GM23338 (cell line): ENCODE data around the gene MEGF9. TPM values are rescaled to one million over a fixed set of nuclear protein-coding genes. Genes with fewer than 3 reads are reported as not detected.

Experiments
- ATAC-seq: fragments of 200-7000 bp; cut with Tn5 transposase; 3 replicates; pipeline ENCODE4 v1.9.1; 2020
- DNase-seq: peaks from one replicate; pipeline ENCODE4 v3.0.0-alpha.2; 2015; ENCODE audit warnings: low spot score
- H2AFZ ChIP-seq: fragments of 200-600 bp; sonication (generic); 2 replicates; pipeline ENCODE4 v1.8.0; 2016; ENCODE audit warnings: antibody characterized with exemption, mild to moderate bottlenecking, moderate library complexity
- H3F3A ChIP-seq: fragments of 200-600 bp; sonication (generic); replicated peaks from 2 replicates; pipeline ENCODE4 v1.8.0; 2017; ENCODE audit warnings: antibody characterized with exemption, mixed run types, low read depth
- H3K27ac ChIP-seq: fragments of 200-600 bp; sonication (generic); 2 replicates; pipeline ENCODE4 v1.6.1; 2016; ENCODE audit warnings: low read depth
- H3K27me3 ChIP-seq: fragments of 200-600 bp; sonication (generic); 2 replicates; pipeline ENCODE4 v1.8.0; 2016; ENCODE audit warnings: mild to moderate bottlenecking, mixed run types, moderate library complexity; ENCODE audit not compliant: insufficient read depth
- H3K36me3 ChIP-seq: fragments of 200-600 bp; sonication (generic); 2 replicates; pipeline ENCODE4 v1.8.0; 2016; ENCODE audit warnings: mild to moderate bottlenecking; ENCODE audit not compliant: insufficient read depth
- H3K4me1 ChIP-seq: fragments of 200-600 bp; sonication (generic); 2 replicates; pipeline ENCODE4 v1.8.0; 2016; ENCODE audit warnings: mild to moderate bottlenecking, moderate library complexity; ENCODE audit not compliant: insufficient read depth
- H3K4me2 ChIP-seq: fragments of 200-600 bp; sonication (generic); 2 replicates; pipeline ENCODE4 v1.7.1; 2017; ENCODE audit warnings: mixed run types
- H3K4me3 ChIP-seq: fragments of 200-600 bp; sonication (generic); 2 replicates; pipeline ENCODE4 v1.6.1; 2016; ENCODE audit warnings: mixed run types
- H3K79me2 ChIP-seq: fragments of 200-600 bp; sonication (generic); replicated peaks from 2 replicates; pipeline ENCODE4 v1.8.0; 2017; ENCODE audit warnings: mild to moderate bottlenecking; ENCODE audit not compliant: insufficient read depth
- H3K9me2 ChIP-seq: fragments of 200-600 bp; sonication (generic); 2 replicates; pipeline ENCODE4 v1.8.0; 2017; ENCODE audit not compliant: insufficient read depth
- H4K20me1 ChIP-seq: fragments of 200-600 bp; sonication (generic); replicated peaks from 2 replicates; pipeline ENCODE4 v1.8.0; 2017; ENCODE audit warnings: mild to moderate bottlenecking; ENCODE audit not compliant: insufficient read depth
- H3K27ac Mint-ChIP-seq: 2 replicates; pipeline ENCODE4 v1.8.0; 2020; ENCODE audit warnings: inconsistent platforms, mild to moderate bottlenecking, moderate library complexity, mixed read lengths
- H3K27me3 Mint-ChIP-seq: 3 replicates; pipeline ENCODE4 v1.8.0; 2022; ENCODE audit warnings: low read depth, mild to moderate bottlenecking, moderate library complexity, mixed read lengths, inconsistent platforms; ENCODE audit not compliant: insufficient read depth, poor library complexity
- H3K36me3 Mint-ChIP-seq: 3 replicates; pipeline ENCODE4 v1.8.0; 2021; ENCODE audit warnings: low read depth, mild to moderate bottlenecking, inconsistent platforms, moderate library complexity, mixed read lengths
- H3K4me1 Mint-ChIP-seq: 3 replicates; pipeline ENCODE4 v1.8.0; 2020; ENCODE audit warnings: mild to moderate bottlenecking, inconsistent platforms, mixed read lengths
- H3K4me3 Mint-ChIP-seq: 3 replicates; pipeline ENCODE4 v1.8.0; 2021; ENCODE audit warnings: moderate library complexity, mild to moderate bottlenecking, inconsistent platforms, mixed read lengths
- H3K9me3 Mint-ChIP-seq: 3 replicates; pipeline ENCODE4 v1.8.0; 2020; ENCODE audit warnings: moderate library complexity, mild to moderate bottlenecking, inconsistent platforms, mixed read lengths
- JUNB ChIP-seq: IDR thresholded peaks from one replicate; pipeline ENCODE4 v1.6.1; 2016; ENCODE audit warnings: antibody characterized with exemption; ENCODE audit not compliant: unreplicated experiment
- NANOG ChIP-seq: IDR thresholded peaks from 2 replicates; pipeline ENCODE4 v1.6.1; 2016; ENCODE audit warnings: antibody characterized with exemption, borderline replicate concordance
- POLR2AphosphoS5 ChIP-seq: IDR thresholded peaks from 2 replicates; pipeline ENCODE4 v1.6.1; 2016; ENCODE audit warnings: antibody characterized with exemption, low read depth
- ZNF114 ChIP-seq: fragments of 250-450 bp; sonication (Bioruptor Pico); IDR thresholded peaks from 2 replicates; pipeline ENCODE4 v1.5.0; 2020; ENCODE audit warnings: mild to moderate bottlenecking, moderate library complexity
- polyA plus RNA-seq: library from polyadenylated mRNA; unstranded; fragments of >200 nt; fragmentation: Nextera tagmentation; extraction: Ambion mirVana; gene quantifications from 2 replicates; pipeline ENCODE4 v1.2.1, GENCODE V29; 2016
- total RNA-seq: library from RNA; depleted of rRNA; stranded (reverse); fragments of >200 nt; shearing (Covaris generic); gene quantifications from 2 replicates; pipeline ENCODE4 v1.2.3, GENCODE V29; 2014
- TF ChIP-seq, protein P1 (sequence below): fragments of 250-450 bp; sonication (Bioruptor Pico); IDR thresholded peaks from 2 replicates; pipeline ENCODE4 v1.5.0; 2020; ENCODE audit warnings: mild to moderate bottlenecking, moderate library complexity

The MEGF9 gene
- total and polyA plus RNA-seq, 2 experiments from 2014 or later, result 0.87 to 1.6 TPM

DNA sequence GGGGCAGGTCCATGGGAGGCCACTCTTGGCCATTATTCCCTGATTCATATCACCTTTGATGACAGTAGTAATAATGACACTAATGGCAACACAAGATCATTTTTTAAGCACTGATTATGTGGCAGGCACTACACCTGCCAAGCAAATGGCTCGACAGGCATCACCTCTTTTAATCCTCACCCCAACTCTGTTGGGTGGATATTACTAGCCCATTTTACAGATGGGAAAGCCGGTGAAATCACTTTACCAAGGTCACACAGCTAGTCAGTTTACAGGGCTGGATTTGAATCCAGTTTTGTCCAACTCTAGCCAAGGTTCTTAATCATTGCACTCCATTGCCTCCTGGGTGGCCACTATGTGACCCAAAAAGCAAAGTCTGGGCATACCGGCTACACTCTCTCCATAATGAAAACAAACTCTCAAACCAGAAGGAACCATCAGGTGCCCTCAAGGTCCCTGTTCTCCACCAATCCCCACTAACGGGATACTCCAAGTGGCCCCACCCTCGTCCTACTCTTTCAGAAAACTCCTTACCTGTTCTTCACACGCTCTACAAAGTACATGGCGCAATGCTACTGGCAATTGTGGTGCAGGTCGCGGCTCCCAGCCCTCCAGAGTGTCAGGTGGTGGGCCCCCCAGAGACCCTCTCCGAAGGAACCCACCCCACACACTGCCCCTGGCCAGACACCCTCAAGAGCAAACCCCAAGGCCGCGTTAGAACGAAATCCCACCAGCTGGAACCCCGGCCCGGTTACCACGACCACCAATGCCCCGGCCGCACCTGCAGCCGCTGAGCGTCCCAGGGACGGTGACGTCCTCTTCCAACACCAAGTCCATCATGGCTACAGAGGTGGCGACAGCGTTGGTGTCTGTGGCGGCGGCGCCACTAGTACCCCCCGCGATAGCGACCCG is 134.9 kb downstream of the MEGF9 start:
- Histone ChIP-seq H3K4me3 (peak overlapping the region; percentile 89), H3K79me2 (peaks cover 53% of the 10 kb centered on the region), H3K27me3 (no peaks in the 10 kb centered on the region), H3K4me1 (peaks cover 10% of the 10 kb centered on the region), H3K36me3 (no peaks in the 10 kb centered on the region), H2AFZ (peak overlapping the region; percentile 44; the same call in 1 of the 2 replicates), H3K27ac (peak overlapping the region; percentile 79; the same call in 1 of the 2 replicates), H3K9me2 (no peaks in the 10 kb centered on the region), H3K4me2 (peak overlapping the region; percentile 93), H4K20me1 (peaks cover 25% of the 10 kb centered on the region), H3F3A (0 out of 2 replicates have a peak, but pooled peaks cover 3% of the 10 kb centered on the region)
- Mint-ChIP-seq H3K27ac (peak overlapping the region; percentile 97), H3K27me3 (peaks cover 6% of the 10 kb centered on the region), H3K4me1 (peaks cover 13% of the 10 kb centered on the region), H3K36me3 (peaks cover 2% of the 10 kb centered on the region; the same call in 1 of the 3 replicates), H3K4me3 (peak overlapping the region; percentile 98), H3K9me3 (no peaks in the 10 kb centered on the region)
- DNase-seq (peak; percentile 76), ATAC-seq (peak; percentile 68)
- TF ChIP-seq NANOG, result no peak
- peak; percentile 9; the same call in 1 of the 2 replicates for TF ChIP-seq POLR2AphosphoS5
- TF ChIP-seq, protein P1, sequence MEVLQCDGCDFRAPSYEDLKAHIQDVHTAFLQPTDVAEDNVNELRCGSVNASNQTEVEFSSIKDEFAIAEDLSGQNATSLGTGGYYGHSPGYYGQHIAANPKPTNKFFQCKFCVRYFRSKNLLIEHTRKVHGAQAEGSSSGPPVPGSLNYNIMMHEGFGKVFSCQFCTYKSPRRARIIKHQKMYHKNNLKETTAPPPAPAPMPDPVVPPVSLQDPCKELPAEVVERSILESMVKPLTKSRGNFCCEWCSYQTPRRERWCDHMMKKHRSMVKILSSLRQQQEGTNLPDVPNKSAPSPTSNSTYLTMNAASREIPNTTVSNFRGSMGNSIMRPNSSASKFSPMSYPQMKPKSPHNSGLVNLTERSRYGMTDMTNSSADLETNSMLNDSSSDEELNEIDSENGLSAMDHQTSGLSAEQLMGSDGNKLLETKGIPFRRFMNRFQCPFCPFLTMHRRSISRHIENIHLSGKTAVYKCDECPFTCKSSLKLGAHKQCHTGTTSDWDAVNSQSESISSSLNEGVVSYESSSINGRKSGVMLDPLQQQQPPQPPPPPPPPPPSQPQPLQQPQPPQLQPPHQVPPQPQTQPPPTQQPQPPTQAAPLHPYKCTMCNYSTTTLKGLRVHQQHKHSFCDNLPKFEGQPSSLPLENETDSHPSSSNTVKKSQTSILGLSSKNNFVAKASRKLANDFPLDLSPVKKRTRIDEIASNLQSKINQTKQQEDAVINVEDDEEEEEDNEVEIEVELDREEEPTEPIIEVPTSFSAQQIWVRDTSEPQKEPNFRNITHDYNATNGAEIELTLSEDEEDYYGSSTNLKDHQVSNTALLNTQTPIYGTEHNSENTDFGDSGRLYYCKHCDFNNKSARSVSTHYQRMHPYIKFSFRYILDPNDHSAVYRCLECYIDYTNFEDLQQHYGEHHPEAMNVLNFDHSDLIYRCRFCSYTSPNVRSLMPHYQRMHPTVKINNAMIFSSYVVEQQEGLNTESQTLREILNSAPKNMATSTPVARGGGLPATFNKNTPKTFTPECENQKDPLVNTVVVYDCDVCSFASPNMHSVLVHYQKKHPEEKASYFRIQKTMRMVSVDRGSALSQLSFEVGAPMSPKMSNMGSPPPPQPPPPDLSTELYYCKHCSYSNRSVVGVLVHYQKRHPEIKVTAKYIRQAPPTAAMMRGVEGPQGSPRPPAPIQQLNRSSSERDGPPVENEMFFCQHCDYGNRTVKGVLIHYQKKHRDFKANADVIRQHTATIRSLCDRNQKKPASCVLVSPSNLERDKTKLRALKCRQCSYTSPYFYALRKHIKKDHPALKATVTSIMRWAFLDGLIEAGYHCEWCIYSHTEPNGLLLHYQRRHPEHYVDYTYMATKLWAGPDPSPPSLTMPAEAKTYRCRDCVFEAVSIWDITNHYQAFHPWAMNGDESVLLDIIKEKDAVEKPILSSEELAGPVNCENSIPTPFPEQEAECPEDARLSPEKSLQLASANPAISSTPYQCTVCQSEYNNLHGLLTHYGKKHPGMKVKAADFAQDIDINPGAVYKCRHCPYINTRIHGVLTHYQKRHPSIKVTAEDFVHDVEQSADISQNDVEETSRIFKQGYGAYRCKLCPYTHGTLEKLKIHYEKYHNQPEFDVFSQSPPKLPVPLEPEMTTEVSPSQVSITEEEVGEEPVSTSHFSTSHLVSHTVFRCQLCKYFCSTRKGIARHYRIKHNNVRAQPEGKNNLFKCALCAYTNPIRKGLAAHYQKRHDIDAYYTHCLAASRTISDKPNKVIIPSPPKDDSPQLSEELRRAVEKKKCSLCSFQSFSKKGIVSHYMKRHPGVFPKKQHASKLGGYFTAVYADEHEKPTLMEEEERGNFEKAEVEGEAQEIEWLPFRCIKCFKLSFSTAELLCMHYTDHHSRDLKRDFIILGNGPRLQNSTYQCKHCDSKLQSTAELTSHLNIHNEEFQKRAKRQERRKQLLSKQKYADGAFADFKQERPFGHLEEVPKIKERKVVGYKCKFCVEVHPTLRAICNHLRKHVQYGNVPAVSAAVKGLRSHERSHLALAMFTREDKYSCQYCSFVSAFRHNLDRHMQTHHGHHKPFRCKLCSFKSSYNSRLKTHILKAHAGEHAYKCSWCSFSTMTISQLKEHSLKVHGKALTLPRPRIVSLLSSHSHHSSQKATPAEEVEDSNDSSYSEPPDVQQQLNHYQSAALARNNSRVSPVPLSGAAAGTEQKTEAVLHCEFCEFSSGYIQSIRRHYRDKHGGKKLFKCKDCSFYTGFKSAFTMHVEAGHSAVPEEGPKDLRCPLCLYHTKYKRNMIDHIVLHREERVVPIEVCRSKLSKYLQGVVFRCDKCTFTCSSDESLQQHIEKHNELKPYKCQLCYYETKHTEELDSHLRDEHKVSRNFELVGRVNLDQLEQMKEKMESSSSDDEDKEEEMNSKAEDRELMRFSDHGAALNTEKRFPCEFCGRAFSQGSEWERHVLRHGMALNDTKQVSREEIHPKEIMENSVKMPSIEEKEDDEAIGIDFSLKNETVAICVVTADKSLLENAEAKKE, result no peak

DNA sequence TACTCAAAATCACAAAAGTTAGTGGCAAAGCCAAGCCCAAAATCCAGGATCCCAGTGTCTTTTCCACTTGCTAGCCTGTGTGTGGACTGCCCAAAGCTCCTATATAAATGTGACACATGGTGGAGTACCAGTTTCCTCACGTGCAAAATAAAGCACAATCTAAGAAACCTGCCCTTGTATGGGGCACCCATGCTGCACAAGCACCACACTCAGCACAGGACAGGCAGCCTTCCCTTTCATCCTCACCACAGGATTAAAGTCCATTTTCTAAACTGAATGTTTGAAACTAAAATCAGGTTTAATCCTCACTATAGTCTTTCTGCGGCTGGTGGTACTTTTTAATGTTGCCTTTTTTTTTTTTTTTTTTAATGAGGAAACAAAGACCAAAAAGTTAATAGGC is 139.8 kb downstream of the MEGF9 start:
- Mint-ChIP-seq H3K4me3 (no peak overlapping the region), H3K36me3 (peaks cover 22% of the 10 kb centered on the region), H3K27ac (no peak overlapping the region), H3K27me3 (no peaks in the 10 kb centered on the region), H3K9me3 (no peaks in the 10 kb centered on the region), H3K4me1 (peaks cover 7% of the 10 kb centered on the region)
- Histone ChIP-seq H3K79me2 (peaks cover 77% of the 10 kb centered on the region), H3K36me3 (peaks cover 25% of the 10 kb centered on the region; the same call in 1 of the 2 replicates), H3K9me2 (no peaks in the 10 kb centered on the region), H3K4me3 (no peak overlapping the region), H3K4me2 (no peak overlapping the region), H4K20me1 (peaks cover 30% of the 10 kb centered on the region), H3F3A (0 out of 2 replicates have a peak, but pooled peaks cover 3% of the 10 kb centered on the region), H3K27me3 (no peaks in the 10 kb centered on the region), H3K4me1 (peaks cover 10% of the 10 kb centered on the region), H2AFZ (no peak overlapping the region), H3K27ac (no peak overlapping the region)
- ATAC-seq (no peak), DNase-seq (no peak)
- TF ChIP-seq ZNF114 (CRISPR knock-in tag) (no peak), JUNB (no peak)
